OCI-LY1 (cell line): ENCODE results near the gene RHBDL1.

ENCODE experiments used
- H2AFZ ChIP-seq: fragments of 200-600 bp; sonication (generic), shearing (Covaris generic); 2 replicates; pipeline ENCODE4 v1.6.0; 2014; ENCODE audit warnings: antibody characterized with exemption, mild to moderate bottlenecking, low read length
- H3F3A ChIP-seq: fragments of 200-600 bp; sonication (generic), shearing (Covaris generic); 2 replicates; pipeline ENCODE4 v1.6.0; 2014; ENCODE audit warnings: mild to moderate bottlenecking, antibody characterized with exemption, low read length, moderate library complexity; ENCODE audit not compliant: insufficient read depth
- H3K27ac ChIP-seq: fragments of 200-600 bp; sonication (generic); 2 replicates; pipeline ENCODE4 v1.5.1; 2014; ENCODE audit warnings: low read length, mixed run types, mild to moderate bottlenecking, low read depth; ENCODE audit not compliant: poor library complexity, severe bottlenecking
- H3K27me3 ChIP-seq: fragments of 200-600 bp; sonication (generic); 2 replicates; pipeline ENCODE4 v1.6.0; 2014; ENCODE audit warnings: antibody characterized with exemption, mild to moderate bottlenecking, low read length, moderate library complexity; ENCODE audit not compliant: insufficient read depth
- H3K36me3 ChIP-seq: fragments of 200-600 bp; sonication (generic); 2 replicates; pipeline ENCODE4 v1.6.1; 2014; ENCODE audit warnings: mild to moderate bottlenecking, antibody characterized with exemption, low read length, moderate library complexity, mixed read lengths; ENCODE audit not compliant: insufficient read depth
- H3K4me1 ChIP-seq: fragments of 200-600 bp; sonication (generic); 2 replicates; pipeline ENCODE4 v1.5.1; 2014; ENCODE audit warnings: mild to moderate bottlenecking, low read length, moderate library complexity; ENCODE audit not compliant: insufficient read depth, severe bottlenecking
- H3K4me2 ChIP-seq: fragments of 200-600 bp; sonication (generic), shearing (Covaris generic); 2 replicates; pipeline ENCODE4 v1.6.1; 2014; ENCODE audit warnings: low read length
- H3K4me3 ChIP-seq: fragments of 200-600 bp; sonication (generic); 2 replicates; pipeline ENCODE4 v1.5.1; 2014; ENCODE audit warnings: low read length, low read depth, mild to moderate bottlenecking, mixed read lengths; ENCODE audit not compliant: poor library complexity, severe bottlenecking
- H3K79me2 ChIP-seq: fragments of 200-600 bp; shearing (Covaris generic); 2 replicates; pipeline ENCODE4 v1.6.1; 2016; ENCODE audit warnings: mixed run types, low read length, mixed read lengths; ENCODE audit not compliant: insufficient read depth
- H3K9ac ChIP-seq: fragments of 200-600 bp; sonication (generic), shearing (Covaris generic); 2 replicates; pipeline ENCODE4 v1.6.1; 2014; ENCODE audit warnings: mild to moderate bottlenecking, low read length, mixed read lengths
- H3K9me2 ChIP-seq: fragments of 200-600 bp; sonication (generic), shearing (Covaris generic); 2 replicates; pipeline ENCODE4 v1.6.1; 2014; ENCODE audit warnings: low read depth, mild to moderate bottlenecking, low read length, mixed read lengths
- H3K9me3 ChIP-seq: fragments of 200-600 bp; shearing (Covaris generic); 2 replicates; pipeline ENCODE4 v1.6.1; 2014; ENCODE audit warnings: low read length, mixed read lengths
- H4K20me1 ChIP-seq: fragments of 200-600 bp; sonication (generic), shearing (Covaris generic); 2 replicates; pipeline ENCODE4 v1.6.0; 2016; ENCODE audit warnings: mild to moderate bottlenecking, low read length; ENCODE audit not compliant: insufficient read depth
- CTCF ChIP-seq: fragments of 200-600 bp; sonication (generic), shearing (Covaris generic); IDR thresholded peaks from 2 replicates; pipeline ENCODE4 v1.5.1; 2017; ENCODE audit warnings: mild to moderate bottlenecking, antibody characterized with exemption, low read length, moderate library complexity, mixed read lengths
- EZH2 ChIP-seq: fragments of 200-600 bp; sonication (generic), shearing (Covaris generic); IDR thresholded peaks from 2 replicates; pipeline ENCODE4 v1.8.0; 2017; ENCODE audit warnings: borderline replicate concordance, mixed run types, mild to moderate bottlenecking, antibody characterized with exemption, low read length, moderate library complexity, mixed read lengths

RHBDL1 gene

GRCh38 chr16:705431-706188, 30.1 kb downstream of the RHBDL1 start, which contains the start of gene FBXL16:
FBXL16 (minus strand) TSS chr16:705801; CDS start chr16:697405, 8,396 bp downstream.
- no peak within 1 kb of the TSS for H3K4me3 ChIP-seq
- H3K27me3 ChIP-seq = peaks cover 4% of the 10 kb centered on the region; the same call in 1 of the 2 replicates
- no peak within 1 kb of the TSS for H3K27ac ChIP-seq
- TF ChIP-seq EZH2 = no peak
- no peak for TF ChIP-seq CTCF
- no peaks in the 10 kb centered on the region for H3K4me1 ChIP-seq
- no peaks in the 10 kb centered on the region for H3K36me3 ChIP-seq
- no peak within 1 kb of the TSS for H3K4me2 ChIP-seq
- no peaks in the 10 kb centered on the region for H3K9me3 ChIP-seq
- H3K9ac ChIP-seq = no peak within 1 kb of the TSS
- H3F3A ChIP-seq = no peaks in the 10 kb centered on the region
- H3K9me2 ChIP-seq = no peaks in the 10 kb centered on the region
- no peaks in the 10 kb centered on the region for H4K20me1 ChIP-seq
- no peak within 1 kb of the TSS for H2AFZ ChIP-seq
- H3K79me2 ChIP-seq = no peaks in the 10 kb centered on the region

- TF ChIP-seq EZH2 = no peak
- no peak for TF ChIP-seq CTCF
- Histone ChIP-seq H3K27ac (no peak overlapping the region), H3K4me3 (no peak overlapping the region), H3F3A (no peaks in the 10 kb centered on the region), H3K79me2 (no peaks in the 10 kb centered on the region), H3K4me2 (no peak overlapping the region), H3K9me2 (no peaks in the 10 kb centered on the region), H3K27me3 (peaks cover 8% of the 10 kb centered on the region; the same call in 1 of the 2 replicates), H3K4me1 (no peaks in the 10 kb centered on the region), H3K9ac (no peak overlapping the region), H3K9me3 (no peaks in the 10 kb centered on the region), H4K20me1 (no peaks in the 10 kb centered on the region), H2AFZ (no peak overlapping the region), H3K36me3 (no peaks in the 10 kb centered on the region)
Measured at GRCh38 chr16:706189-707061, 31.0 kb downstream of the RHBDL1 start.

GRCh38 chr16:707062-707538, 31.6 kb downstream of the RHBDL1 start:
- Histone ChIP-seq H3K27me3 (peaks cover 8% of the 10 kb centered on the region; the same call in 1 of the 2 replicates), H3K4me3 (no peak overlapping the region)

More at GRCh38 chr16:707062-707538, 31.6 kb downstream of the RHBDL1 start:
- Histone ChIP-seq H3K4me1 (no peaks in the 10 kb centered on the region), H3K36me3 (no peaks in the 10 kb centered on the region), H2AFZ (no peak overlapping the region), H3K9me3 (no peaks in the 10 kb centered on the region), H3K79me2 (no peaks in the 10 kb centered on the region), H3F3A (no peaks in the 10 kb centered on the region), H3K9ac (no peak overlapping the region), H3K27ac (no peak overlapping the region), H4K20me1 (no peaks in the 10 kb centered on the region), H3K4me2 (no peak overlapping the region), H3K9me2 (no peaks in the 10 kb centered on the region)
- TF ChIP-seq EZH2 (no peak), CTCF (no peak)
